22Rv1 (cell line): ENCODE results near the gene CACNA1F.

ENCODE experiments used
- ZFX ChIP-seq: fragments of 450-650 bp; IDR thresholded peaks from 2 replicates; pipeline ENCODE4 v1.6.1; 2017; ENCODE audit warnings: antibody characterized with exemption, borderline replicate concordance
- TF ChIP-seq, protein P1 (sequence below): fragments of 450-650 bp; IDR thresholded peaks from 2 replicates; pipeline ENCODE4 v1.5.1; 2017; ENCODE audit warnings: mild to moderate bottlenecking

DNA sequence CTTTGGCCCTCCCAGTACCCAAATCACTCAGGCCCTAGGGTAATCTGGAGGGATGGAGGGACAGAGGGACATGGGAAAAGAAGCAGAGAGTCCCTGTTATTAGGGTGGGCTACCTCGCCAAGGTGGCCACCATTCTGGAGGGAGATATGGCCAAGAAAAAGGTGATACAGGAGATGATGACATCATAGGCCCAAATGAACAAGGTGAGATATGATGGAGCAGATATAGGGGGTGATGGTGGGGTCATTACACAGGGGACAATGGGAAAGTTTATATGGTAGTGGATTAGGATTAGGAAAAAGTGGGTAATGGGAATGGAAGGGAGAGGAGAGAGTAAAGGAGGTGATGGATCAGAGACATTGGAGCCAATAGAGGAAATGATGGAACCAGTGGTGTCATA lies 20.3 kb downstream of the CACNA1F start:
- TF ChIP-seq, protein P1, sequence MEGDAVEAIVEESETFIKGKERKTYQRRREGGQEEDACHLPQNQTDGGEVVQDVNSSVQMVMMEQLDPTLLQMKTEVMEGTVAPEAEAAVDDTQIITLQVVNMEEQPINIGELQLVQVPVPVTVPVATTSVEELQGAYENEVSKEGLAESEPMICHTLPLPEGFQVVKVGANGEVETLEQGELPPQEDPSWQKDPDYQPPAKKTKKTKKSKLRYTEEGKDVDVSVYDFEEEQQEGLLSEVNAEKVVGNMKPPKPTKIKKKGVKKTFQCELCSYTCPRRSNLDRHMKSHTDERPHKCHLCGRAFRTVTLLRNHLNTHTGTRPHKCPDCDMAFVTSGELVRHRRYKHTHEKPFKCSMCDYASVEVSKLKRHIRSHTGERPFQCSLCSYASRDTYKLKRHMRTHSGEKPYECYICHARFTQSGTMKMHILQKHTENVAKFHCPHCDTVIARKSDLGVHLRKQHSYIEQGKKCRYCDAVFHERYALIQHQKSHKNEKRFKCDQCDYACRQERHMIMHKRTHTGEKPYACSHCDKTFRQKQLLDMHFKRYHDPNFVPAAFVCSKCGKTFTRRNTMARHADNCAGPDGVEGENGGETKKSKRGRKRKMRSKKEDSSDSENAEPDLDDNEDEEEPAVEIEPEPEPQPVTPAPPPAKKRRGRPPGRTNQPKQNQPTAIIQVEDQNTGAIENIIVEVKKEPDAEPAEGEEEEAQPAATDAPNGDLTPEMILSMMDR = no peak
- TF ChIP-seq ZFX = no peak
